GM18526 (cell line): ENCODE measurements around the gene TET2.

ENCODE experiments used
- POLR2A ChIP-seq: IDR thresholded peaks from 3 replicates; pipeline ENCODE4 v1.6.1; 2011; ENCODE audit not compliant: insufficient read length; ENCODE audit errors: extremely low read depth

The TET2 gene

GRCh38 chr4:105232374-105232773 is 85.7 kb downstream of the TET2 start:
- TF ChIP-seq POLR2A = no peak

GRCh38 chr4:105234582-105234981 is 87.9 kb downstream of the TET2 start:
- TF ChIP-seq POLR2A = no peak

GRCh38 chr4:105236202-105236915 is 89.7 kb downstream of the TET2 start:
- no peak for TF ChIP-seq POLR2A

GRCh38 chr4:105236916-105237311 is 90.2 kb downstream of the TET2 start:
- TF ChIP-seq POLR2A = no peak

GRCh38 chr4:105240037-105240436 is 93.4 kb downstream of the TET2 start:
- no peak for TF ChIP-seq POLR2A

- TF ChIP-seq POLR2A = no peak
Observed at GRCh38 chr4:105241451-105241850, 94.8 kb downstream of the TET2 start.

GRCh38 chr4:105243446-105243845 is 96.8 kb downstream of the TET2 start:
- TF ChIP-seq POLR2A = no peak

GRCh38 chr4:105246712-105247111 is 100.0 kb downstream of the TET2 start:
- TF ChIP-seq POLR2A = no peak

GRCh38 chr4:105248613-105249012 is 101.9 kb downstream of the TET2 start:
- no peak for TF ChIP-seq POLR2A

- no peak for TF ChIP-seq POLR2A
Observed at GRCh38 chr4:105257817-105258495, 111.3 kb downstream of the TET2 start.

- TF ChIP-seq POLR2A = no peak
Observed at GRCh38 chr4:105265689-105266088, 119.0 kb downstream of the TET2 start.

- no peak for TF ChIP-seq POLR2A
Observed at GRCh38 chr4:105267280-105267679, 120.6 kb downstream of the TET2 start.

- TF ChIP-seq POLR2A = no peak
Observed at GRCh38 chr4:105272002-105272401, 125.3 kb downstream of the TET2 start.

GRCh38 chr4:105273230-105273629 is 126.6 kb downstream of the TET2 start:
- TF ChIP-seq POLR2A = no peak

- no peak for TF ChIP-seq POLR2A
Observed at GRCh38 chr4:105274090-105274489, 127.4 kb downstream of the TET2 start.

- no peak for TF ChIP-seq POLR2A
Observed at GRCh38 chr4:105274504-105274903, 127.8 kb downstream of the TET2 start.

- TF ChIP-seq POLR2A = no peak
Observed at GRCh38 chr4:105276361-105277104, 129.9 kb downstream of the TET2 start.

GRCh38 chr4:105277702-105278101 is 131.0 kb downstream of the TET2 start:
- no peak for TF ChIP-seq POLR2A
